Inflammatory macrophage (primary cell): ENCODE measurements around the gene ARRB2.
A peak's percentile ranks its signal among the peaks of the same experiment; 100 is the strongest.
"Not testable (repeated sequence)": the region's sequence is repeated elsewhere in the genome, so short reads cannot be mapped to it uniquely, and the experiment has no call there.

ENCODE experiments used
- DNase-seq, 2 donors: peaks; one replicate each; pipeline ENCODE4 v3.0.0-alpha.2; 2020 to 2022
- total RNA-seq, 18 experiments: gene quantifications; one replicate each; lab custom pipeline; 2026; ENCODE audit warnings: mixed read lengths in 6 of 18, inconsistent platforms in 2 of 18; lab: John Stamatoyannopoulos, UW

ARRB2 gene
- total RNA-seq: 86.1 to 260 (median 156) reads per million in 18 experiments

DNA sequence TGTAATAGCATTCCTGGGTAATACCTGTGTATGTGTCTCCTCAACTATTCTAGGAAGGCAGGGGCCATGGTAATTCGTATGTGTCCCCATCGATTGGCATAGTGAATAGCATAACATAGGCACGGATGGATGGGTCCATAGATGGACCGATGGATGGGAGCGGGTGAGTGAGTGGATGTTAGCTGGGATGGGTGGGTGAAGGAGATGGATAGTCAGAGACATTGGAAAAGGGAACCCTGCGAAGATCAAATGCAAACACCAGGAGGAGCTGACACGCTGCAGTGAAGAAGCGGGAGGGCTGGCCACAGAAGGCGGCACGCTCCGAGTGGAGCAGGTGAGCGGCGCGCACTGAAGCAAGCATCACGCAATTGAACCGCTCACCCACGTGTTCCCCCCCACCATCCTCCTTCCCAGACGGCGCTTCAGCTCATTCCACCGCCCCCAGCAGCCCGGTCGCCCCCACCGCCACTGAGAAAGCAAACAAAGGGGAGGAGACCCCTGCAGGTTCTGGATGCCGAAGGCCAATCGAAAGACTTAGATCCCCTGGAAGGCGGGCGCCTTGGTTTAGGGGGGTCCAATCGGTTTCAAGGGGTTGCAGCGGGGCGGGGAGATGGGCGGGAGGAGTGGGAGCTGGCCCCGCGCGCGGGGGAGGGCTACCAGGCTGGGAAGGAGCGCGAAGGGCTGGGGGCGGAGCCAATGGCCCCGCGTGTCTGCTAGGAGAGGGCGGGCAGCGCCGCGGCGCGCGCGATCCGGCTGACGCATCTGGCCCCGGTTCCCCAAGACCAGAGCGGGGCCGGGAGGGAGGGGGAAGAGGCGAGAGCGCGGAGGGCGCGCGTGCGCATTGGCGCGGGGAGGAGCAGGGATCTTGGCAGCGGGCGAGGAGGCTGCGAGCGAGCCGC lies at the start of gene ARRB2:
ARRB2 (plus strand) TSS at position 839 of the 899 bp plus-strand sequence. CDS start 90 bp downstream, outside the sequence.
- DNase-seq: peak; percentile 98

DNA sequence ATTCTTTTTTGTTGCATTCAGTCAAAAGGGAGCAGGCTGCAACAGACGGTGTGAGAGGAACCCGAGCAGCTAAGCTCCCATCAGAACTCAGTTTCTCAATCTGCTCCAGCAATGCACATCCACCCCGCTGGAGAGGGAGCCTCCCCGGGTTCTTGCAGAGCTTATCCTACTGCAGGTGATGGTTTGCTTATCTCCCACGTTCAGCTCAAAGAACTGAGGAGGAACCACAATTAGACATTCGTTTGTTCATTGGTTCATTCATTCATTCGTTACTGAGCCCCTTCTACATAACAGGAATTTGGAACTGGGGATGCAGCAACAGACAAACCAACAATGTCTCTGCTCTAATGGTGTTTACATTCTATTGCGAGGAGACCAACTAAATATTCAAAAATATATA lies 46.7 kb upstream of the ARRB2 start:
- DNase-seq: no peak

GRCh38 chr17:4664230-4664629 lies 46.2 kb upstream of the ARRB2 start:
- no peak for DNase-seq

DNA sequence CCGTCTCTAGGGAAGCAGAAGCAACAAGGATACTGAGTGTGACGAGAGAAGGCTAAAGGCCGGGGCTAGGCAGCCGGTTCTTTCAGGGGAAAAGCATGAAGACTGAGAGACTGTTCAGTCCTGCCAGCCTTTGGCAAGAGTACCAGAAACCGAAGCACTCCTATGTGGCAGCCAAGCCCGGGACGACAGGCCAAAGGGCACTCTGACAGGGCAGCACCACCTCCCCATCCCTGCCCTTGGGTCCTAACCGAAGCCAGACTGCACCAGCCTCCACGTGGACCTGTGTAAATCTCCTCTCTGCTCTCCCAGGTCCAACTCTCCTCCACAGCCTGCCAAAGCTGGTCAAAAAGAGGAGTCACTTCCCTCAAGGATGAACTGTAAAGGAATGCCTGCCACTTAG lies 45.4 kb upstream of the ARRB2 start:
- no peak for DNase-seq

DNA sequence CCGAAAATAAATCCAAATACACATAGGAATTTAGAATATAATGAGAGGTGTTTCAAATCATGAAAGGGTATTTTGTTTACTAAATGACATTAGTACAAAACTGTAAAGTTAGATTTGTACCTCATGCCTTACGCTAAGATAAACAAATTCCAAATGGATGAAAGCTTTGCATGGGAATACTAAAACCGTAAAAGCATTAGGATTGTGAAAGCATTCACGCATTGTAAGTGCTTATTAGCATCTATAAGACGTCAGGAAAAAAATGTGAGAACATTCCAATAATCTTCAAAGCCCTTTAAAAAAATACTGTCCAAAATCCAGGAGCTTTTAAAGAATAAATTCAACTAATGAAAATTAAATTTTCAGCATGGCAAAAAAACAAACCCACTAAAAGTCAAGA lies 44.1 kb upstream of the ARRB2 start:
- DNase-seq: no peak

DNA sequence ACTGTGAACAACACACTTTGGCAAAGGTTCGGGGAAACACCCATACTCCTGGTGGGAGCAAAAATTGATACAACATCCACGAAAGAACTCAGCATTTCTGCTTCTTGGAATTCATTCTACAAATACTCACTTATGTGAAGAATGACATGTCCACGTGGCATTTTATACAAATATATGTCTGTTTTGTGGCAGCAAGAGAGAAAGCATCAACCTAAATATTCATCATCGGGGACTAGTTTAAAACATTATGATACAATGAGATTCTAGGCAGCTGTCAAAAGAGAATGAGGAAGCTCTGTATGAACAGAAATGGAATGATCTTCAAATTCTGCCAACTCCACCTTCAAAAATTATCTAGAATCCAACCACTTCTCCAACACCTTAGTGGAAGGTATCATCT lies 43.3 kb upstream of the ARRB2 start:
- DNase-seq: no peak

- no peak for DNase-seq
Observed at GRCh38 chr17:4672055-4672630, 38.3 kb upstream of the ARRB2 start.

- DNase-seq: no peak
Observed at GRCh38 chr17:4672751-4673150, 37.7 kb upstream of the ARRB2 start.

DNA sequence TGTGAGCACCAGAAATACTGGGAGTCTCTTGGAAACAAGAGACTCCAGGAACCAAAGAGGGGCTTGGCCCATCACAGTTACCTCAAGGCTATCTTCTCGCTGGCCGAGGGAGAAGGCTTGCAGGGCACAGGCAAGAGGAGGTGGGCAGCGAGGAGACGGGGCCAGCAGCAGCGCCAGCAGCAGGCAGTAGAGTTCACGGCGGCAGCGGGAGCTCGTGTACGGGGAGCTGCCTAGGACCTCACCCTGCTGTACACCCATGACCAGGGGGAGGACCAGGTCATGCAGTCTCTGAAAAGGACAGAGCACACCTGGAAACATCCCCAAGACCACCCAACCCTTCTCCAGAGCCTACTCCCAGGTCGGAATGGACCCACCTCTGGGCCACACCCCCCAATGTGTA lies 37.3 kb upstream of the ARRB2 start:
- no peak for DNase-seq

DNA sequence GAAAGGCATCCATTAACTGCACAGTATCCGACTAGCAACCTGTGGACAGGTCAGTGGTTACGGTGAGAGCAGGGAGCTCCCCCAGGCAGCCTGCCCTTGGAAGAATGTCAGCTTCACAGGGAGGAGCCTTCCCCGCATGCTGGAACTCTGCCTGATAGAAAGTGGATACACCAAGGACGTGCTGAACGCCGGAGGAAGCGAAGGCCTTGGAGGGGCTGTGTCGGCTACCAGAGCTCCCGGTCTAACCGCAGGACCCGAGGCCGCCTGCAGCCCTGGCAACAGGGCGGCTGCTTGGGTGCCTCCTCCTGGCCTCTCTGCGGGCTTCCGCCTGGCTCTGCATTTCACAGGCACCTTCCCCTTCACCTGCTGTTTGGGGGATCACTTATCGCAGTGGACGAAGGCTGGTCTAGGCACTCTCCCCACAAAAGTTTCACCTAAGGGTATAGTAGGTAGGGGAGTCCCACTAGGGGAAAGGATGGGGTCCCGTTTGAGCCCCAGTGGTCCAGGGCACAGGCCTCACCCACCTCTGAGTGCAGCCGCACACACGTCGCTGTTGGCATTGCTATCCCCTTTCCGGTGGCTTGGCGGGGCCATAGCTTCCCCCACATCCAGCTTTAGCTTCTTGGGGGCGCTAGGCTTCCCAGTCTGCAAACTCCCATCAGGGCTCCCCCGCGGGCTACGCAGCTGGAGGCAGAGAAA lies 36.3 kb upstream of the ARRB2 start:
- DNase-seq: no peak

DNA sequence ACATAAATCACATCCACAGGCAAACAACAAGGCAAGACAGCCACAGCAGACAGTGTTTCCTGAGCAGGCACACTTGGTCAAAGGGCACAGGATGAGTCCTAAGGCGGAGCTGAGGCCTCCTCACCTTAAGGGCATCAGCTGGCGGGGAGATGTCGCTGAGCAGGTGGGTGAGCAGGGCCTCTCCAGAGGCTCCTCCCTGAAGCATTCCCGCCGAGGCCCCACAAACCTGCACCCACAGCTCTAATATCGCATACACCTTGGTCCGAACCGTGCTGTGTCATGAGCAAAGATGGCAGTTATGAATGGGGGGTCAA lies 35.8 kb upstream of the ARRB2 start:
- no peak for DNase-seq

- DNase-seq: no peak
Observed at GRCh38 chr17:4675791-4676190, 34.6 kb upstream of the ARRB2 start.

- no peak for DNase-seq
Observed at GRCh38 chr17:4676791-4677190, 33.6 kb upstream of the ARRB2 start.

- DNase-seq: peak; percentile 59 to 80
Observed at GRCh38 chr17:4678448-4679026, 31.9 kb upstream of the ARRB2 start.

- DNase-seq: no peak
Observed at GRCh38 chr17:4679658-4680057, 30.8 kb upstream of the ARRB2 start.

DNA sequence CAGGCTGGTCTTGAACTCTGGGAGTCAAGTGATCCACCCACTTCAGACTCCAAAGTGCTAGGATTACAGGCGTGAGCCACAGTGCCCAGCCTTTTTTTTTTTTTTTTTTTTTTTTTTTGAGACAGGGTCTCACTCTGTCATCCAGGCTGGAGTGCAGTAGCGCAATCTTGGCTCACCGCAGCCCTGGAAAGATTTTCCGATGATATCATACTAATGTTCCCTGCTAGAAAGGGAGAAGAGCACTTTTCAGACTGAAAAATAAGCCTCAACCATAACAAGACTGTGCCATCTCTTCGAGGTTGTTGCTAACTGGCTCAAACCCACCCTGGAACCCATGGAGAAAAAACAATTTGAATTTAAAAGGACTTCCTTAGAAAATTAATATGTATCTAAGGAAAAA lies 26.7 kb upstream of the ARRB2 start:
- DNase-seq: not testable (repeated sequence)

- DNase-seq: not testable (repeated sequence)
Observed at GRCh38 chr17:4689872-4690271, 20.6 kb upstream of the ARRB2 start.

DNA sequence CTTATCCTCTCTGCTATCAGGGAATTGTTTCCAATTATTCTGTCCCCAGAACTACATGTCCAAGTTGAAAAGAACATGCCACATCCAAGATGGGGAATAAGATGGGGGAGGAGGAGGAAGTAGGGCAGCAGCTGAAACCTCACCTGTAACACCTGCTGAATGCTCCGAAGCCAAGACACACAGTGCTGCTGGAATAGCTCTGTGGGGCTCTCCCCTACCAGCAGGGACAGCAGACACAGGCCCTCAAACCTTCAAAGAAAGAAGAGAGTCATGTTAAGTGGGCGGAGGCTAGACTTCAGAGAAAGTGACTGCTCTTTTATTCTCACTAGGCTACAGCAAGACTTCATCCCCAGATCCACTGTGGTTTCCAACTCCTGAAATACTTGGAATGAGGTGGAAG lies 19.7 kb upstream of the ARRB2 start:
- no peak for DNase-seq

GRCh38 chr17:4691686-4692085 lies 18.7 kb upstream of the ARRB2 start:
- no peak for DNase-seq

DNA sequence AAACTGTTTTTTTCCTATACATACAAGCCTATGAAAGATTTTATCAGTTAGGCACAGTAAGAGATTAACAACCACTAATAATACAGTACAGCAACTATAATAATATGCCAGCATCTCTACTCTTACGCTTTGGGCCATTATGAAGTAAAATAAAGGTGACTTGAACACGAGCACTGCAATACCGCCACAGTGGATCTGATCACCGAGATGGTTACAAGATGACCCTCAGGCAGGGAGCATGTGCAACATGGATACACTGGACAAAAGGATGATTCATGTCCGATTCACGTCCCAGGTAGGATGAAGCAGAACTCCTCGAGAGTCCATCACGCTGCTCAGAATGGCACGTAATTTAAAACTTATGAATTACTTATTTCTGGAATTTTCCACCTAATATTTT lies 17.0 kb upstream of the ARRB2 start:
- DNase-seq: no peak

- DNase-seq: peak in 1 of 2 donors; percentile 28
Observed at GRCh38 chr17:4696437-4696805, 14.0 kb upstream of the ARRB2 start.

GRCh38 chr17:4699401-4700056 lies 10.9 kb upstream of the ARRB2 start:
- peak; percentile 34 to 56 for DNase-seq

DNA sequence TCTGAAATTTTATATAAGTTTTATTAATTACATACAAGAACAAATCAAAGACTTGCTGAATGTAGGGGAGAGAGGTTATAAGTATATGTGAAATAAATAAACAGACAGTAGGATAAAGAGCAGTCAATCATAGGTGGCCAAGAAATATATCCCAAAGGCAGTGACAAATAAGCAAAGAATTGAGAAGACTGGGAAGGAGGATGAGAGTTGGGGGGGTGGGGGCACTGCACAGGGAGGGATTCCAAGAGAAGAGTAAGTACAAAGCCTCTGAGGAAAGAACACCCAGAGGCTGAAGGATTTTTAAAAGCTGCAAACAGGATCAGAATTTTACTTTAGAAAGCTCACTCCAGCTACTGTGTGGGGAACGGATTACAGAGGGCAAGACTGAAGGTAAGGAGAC lies 9.3 kb upstream of the ARRB2 start:
- no peak for DNase-seq
